Vagina (tissue), 2 donors: Measurements from ENCODE around the gene GLIPR1L2. TPM values are rescaled to one million over a fixed set of nuclear protein-coding genes. Genes with fewer than 3 reads are reported as not detected.
"Not testable (repeated sequence)": the region's sequence is repeated elsewhere in the genome, so short reads cannot be mapped to it uniquely, and the experiment has no call there.

ENCODE experiments used
- DNase-seq, 2 donors: peaks; one replicate each; pipeline ENCODE4 v3.0.0-alpha.2; 2017; ENCODE audit errors: extremely low spot score in 2 of 2
- H3K27ac ChIP-seq: fragments of 200-600 bp; sonication (generic); one replicate; pipeline ENCODE4 v1.5.1; 2019
- H3K27me3 ChIP-seq: fragments of 200-600 bp; sonication (generic); one replicate; pipeline ENCODE4 v1.5.1; 2019
- H3K36me3 ChIP-seq, 2 donors: fragments of 200-600 bp; sonication (generic); one replicate each; pipeline ENCODE4 v1.5.1; 2017 to 2019
- H3K4me1 ChIP-seq: fragments of 200-600 bp; sonication (generic); one replicate; pipeline ENCODE4 v1.5.1; 2019
- H3K4me3 ChIP-seq, 2 donors: fragments of 200-600 bp; sonication (generic); 1 replicate in 1 of 2; 2 replicates in 1 of 2; pipeline ENCODE4 v1.5.1; 2016 to 2019
- H3K9me3 ChIP-seq: fragments of 200-600 bp; sonication (generic); one replicate; pipeline ENCODE4 v1.5.1; 2019
- POLR2A ChIP-seq, 2 donors: fragments of 450-650 bp; IDR thresholded peaks; one replicate each; pipeline ENCODE4 v1.6.1; 2017; ENCODE audit warnings: antibody characterized with exemption in 2 of 2, mild to moderate bottlenecking in 2 of 2, moderate library complexity in 2 of 2
- POLR2AphosphoS5 ChIP-seq, 2 donors: sonication (generic); formaldehyde crosslinking; IDR thresholded peaks; one replicate each; pipeline ENCODE4 v1.9.0; 2017; ENCODE audit warnings: antibody characterized with exemption in 2 of 2, mild to moderate bottlenecking in 2 of 2, low read depth in 1 of 2; ENCODE audit not compliant: insufficient read depth in 1 of 2
- intact Hi-C: fragments of 100-400 bp; cut with DNase I; formaldehyde crosslinking; loops from one replicate; pipeline ENCODE4 v1.15.1; 2023
- total RNA-seq: library from RNA; depleted of rRNA; stranded (reverse); fragments of >200 nt; gene quantifications from one replicate; pipeline ENCODE4 v1.2.3, GENCODE V29; 2016
- TF ChIP-seq, protein P1 (sequence below), 3 experiments: fragments of 450-650 bp in 2 of 3; fragments of 200-600 bp in 1 of 3; sonication (generic) in 1 of 3; IDR thresholded peaks; one replicate each; pipeline ENCODE4 v1.5.1; 2017 to 2019; ENCODE audit warnings: antibody characterized with exemption in 3 of 3, mild to moderate bottlenecking in 2 of 3, moderate library complexity in 2 of 3

GLIPR1L2 gene
- total RNA-seq, 1 donor from 2014 or later: 1.2 TPM

DNA sequence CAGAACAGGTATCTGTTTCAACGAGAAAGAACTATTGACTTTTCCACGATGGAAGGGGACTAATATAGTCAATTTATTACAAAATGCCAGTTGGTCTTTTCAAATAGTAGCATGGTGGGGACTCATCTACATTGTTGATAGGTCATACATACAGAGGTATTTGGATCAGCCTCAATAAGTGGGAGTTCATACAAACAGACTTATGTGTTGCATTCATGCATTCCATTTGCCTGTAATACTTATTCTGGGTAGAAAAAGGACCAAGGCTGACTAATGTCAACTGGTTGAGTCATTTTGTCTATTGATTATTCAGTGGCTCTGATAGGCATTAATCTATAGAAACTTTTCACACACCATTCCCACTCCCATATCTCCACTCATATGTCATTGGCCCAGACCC, 48.2 kb downstream of the GLIPR1L2 start:
- intact Hi-C loops: no loop called here
- no peak for DNase-seq
- H3K36me3 ChIP-seq: no peaks in the 10 kb centered on the region
- H3K4me1 ChIP-seq: no peaks in the 10 kb centered on the region
- TF ChIP-seq, protein P1, sequence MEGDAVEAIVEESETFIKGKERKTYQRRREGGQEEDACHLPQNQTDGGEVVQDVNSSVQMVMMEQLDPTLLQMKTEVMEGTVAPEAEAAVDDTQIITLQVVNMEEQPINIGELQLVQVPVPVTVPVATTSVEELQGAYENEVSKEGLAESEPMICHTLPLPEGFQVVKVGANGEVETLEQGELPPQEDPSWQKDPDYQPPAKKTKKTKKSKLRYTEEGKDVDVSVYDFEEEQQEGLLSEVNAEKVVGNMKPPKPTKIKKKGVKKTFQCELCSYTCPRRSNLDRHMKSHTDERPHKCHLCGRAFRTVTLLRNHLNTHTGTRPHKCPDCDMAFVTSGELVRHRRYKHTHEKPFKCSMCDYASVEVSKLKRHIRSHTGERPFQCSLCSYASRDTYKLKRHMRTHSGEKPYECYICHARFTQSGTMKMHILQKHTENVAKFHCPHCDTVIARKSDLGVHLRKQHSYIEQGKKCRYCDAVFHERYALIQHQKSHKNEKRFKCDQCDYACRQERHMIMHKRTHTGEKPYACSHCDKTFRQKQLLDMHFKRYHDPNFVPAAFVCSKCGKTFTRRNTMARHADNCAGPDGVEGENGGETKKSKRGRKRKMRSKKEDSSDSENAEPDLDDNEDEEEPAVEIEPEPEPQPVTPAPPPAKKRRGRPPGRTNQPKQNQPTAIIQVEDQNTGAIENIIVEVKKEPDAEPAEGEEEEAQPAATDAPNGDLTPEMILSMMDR (IDR thresholded peaks at IDR 0.05): no peak
- TF ChIP-seq POLR2AphosphoS5 (IDR thresholded peaks at IDR 0.05; ENCODE audit: insufficient read depth in 1 of 2, low read depth in 1 of 2): no peak
- no peak for TF ChIP-seq POLR2A (IDR thresholded peaks at IDR 0.05)
- no peaks in the 10 kb centered on the region for H3K27me3 ChIP-seq
- H3K9me3 ChIP-seq: no peaks in the 10 kb centered on the region
- no peak overlapping the region for H3K27ac ChIP-seq
- no peak overlapping the region for H3K4me3 ChIP-seq

DNA sequence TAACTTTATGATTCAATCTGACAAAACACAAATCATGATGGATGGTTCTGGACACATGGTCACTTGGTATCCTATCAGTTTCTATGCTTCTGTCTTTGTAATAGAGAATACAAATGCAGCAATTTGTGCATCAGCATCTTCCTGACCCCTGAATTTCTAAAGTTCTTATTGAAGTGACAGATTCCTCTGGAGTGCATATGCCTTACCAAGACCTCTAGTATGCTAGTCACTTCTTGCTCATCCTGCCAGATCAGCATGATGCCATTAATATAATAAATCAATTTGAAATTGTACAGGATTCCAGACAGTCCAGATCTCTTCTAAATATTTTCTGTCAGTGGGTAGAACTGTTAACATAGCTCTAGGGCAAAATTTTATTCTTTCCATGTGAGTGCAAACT, 49.0 kb downstream of the GLIPR1L2 start:
- intact Hi-C loops: no loop called here
- Histone ChIP-seq H3K4me1 (no peaks in the 10 kb centered on the region), H3K27me3 (no peaks in the 10 kb centered on the region), H3K9me3 (no peaks in the 10 kb centered on the region), H3K4me3 (no peak overlapping the region), H3K27ac (no peak overlapping the region), H3K36me3 (no peaks in the 10 kb centered on the region)
- DNase-seq: no peak
- no peak for TF ChIP-seq POLR2AphosphoS5 (IDR thresholded peaks at IDR 0.05; ENCODE audit: insufficient read depth in 1 of 2, low read depth in 1 of 2)
- TF ChIP-seq, protein P1 (IDR thresholded peaks at IDR 0.05): no peak
- TF ChIP-seq POLR2A (IDR thresholded peaks at IDR 0.05): no peak

DNA sequence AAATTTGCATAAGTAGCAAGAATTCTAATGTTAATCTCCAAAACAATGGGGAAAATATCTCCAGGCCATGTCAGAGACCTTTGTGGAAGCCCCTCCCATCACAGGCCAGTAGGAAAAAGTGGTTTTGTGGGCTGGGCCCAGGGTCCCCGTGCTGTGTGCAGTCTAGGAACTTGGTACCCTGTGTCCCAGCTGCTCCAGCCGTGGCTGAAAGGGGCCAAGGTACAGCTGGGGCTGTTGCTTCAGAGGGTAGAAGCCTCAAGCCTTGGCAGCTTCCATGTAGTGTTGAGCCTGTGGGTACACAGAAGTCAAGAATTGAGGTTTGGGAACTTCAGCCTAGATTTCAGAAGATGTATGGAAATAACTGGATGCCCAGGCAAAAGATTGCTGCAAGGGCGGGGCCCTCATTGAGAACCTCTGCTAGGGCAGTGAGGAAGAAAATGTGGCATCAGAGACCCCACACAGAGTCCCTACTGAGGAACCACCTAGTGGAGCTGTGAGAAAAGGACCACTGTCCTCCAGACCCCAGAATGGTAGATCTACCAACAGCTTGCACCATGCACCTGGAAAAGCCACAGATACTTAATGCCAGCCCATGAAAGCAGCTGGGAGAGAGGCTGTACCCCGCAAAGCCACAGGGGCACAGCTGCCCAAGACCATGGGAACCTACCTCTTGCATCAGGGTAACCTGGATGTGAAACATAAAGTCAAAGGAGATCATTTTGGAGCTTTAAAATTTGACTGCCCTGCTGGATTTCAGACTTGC, 51.0 kb downstream of the GLIPR1L2 start:
- H3K36me3 ChIP-seq, H3K4me3 ChIP-seq, DNase-seq, H3K9me3 ChIP-seq, H3K4me1 ChIP-seq, H3K27ac ChIP-seq, H3K27me3 ChIP-seq, intact Hi-C loops: not testable (repeated sequence)

DNA sequence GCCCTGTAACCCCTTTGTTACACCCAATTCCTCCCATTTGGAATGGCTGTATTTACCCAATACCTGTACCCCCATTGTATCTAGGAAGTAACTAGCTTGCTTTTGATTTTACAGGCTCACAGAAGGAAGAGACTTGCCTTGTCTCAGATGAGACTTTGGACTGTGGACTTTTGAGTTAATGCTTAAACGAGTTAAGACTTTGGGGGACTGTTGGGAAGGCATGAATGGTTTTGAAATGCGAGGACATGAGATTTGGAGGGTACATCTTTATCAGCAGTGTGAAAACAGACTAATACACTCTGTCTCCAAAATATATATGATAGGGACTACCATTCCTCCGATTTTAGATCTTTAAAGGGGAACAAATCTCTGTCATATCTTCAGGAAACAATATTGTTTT, 51.6 kb downstream of the GLIPR1L2 start:
- H3K27ac ChIP-seq, H3K4me1 ChIP-seq, intact Hi-C loops, H3K36me3 ChIP-seq, DNase-seq, H3K4me3 ChIP-seq, H3K9me3 ChIP-seq, H3K27me3 ChIP-seq: not testable (repeated sequence)

DNA sequence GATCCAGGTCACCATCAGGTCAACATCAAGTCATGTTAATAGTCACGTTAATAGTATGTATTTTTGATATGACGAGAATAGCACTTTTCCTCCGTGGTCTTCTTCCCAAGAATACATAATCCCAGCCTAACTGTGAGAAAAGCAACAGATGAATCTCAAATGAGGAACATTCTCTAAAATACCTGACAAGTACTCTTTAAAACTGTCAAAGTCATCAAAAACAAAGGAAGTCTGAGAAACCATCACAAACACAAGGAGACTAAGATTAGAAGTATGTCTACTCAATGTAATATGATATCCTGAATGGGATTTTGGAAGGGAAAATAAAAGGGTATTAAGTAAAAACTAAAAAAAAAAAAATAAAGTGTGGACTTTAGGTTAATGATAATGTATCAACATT, 52.8 kb downstream of the GLIPR1L2 start:
- H3K4me1 ChIP-seq: no peaks in the 10 kb centered on the region
- no peaks in the 10 kb centered on the region for H3K36me3 ChIP-seq
- TF ChIP-seq, protein P1 (IDR thresholded peaks at IDR 0.05): no peak
- TF ChIP-seq POLR2AphosphoS5 (IDR thresholded peaks at IDR 0.05; ENCODE audit: insufficient read depth in 1 of 2, low read depth in 1 of 2): no peak
- no peak for TF ChIP-seq POLR2A (IDR thresholded peaks at IDR 0.05)
- H3K4me3 ChIP-seq: no peak overlapping the region
- no peaks in the 10 kb centered on the region for H3K27me3 ChIP-seq
- H3K27ac ChIP-seq: no peak overlapping the region
- H3K9me3 ChIP-seq: no peaks in the 10 kb centered on the region
- DNase-seq: no peak
- intact Hi-C loops: no loop called here

DNA sequence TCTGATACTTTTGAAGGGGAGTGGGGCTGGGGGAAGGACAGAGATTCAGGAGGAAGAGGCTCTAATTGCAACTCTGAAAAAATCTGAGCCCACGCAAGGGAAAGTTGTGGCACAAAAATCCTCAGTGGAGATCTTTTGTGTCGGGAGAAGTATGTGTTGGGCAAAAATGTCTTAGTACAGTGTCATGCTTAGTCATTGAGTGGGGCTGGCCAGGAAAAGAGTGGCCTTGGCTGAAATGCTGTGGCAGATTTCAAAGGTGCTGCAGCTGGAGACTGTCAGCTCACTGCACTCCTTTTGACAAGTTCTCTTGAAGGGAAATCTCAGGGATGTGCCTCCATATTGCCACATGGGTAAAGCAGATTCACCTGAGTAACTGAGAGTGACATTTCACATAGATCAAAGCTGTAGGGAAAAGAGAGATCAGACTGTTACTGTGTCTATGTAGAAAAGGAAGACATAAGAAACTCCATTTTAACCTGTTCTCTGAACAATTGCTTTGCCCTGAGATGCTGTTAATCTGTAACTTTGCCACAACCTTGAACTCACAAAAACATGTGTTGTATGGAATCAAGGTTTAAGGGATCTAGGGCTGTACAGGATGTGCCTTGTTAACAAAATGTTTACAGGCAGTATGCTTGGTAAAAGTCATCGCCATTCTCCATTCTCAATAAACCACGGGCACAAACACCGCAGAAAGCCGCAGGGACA, 53.7 kb downstream of the GLIPR1L2 start:
- H3K9me3 ChIP-seq: no peaks in the 10 kb centered on the region
- no peaks in the 10 kb centered on the region for H3K4me1 ChIP-seq
- no peak overlapping the region for H3K27ac ChIP-seq
- TF ChIP-seq POLR2AphosphoS5 (IDR thresholded peaks at IDR 0.05; ENCODE audit: insufficient read depth in 1 of 2, low read depth in 1 of 2) (no peak), POLR2A (IDR thresholded peaks at IDR 0.05) (no peak)
- TF ChIP-seq, protein P1 (IDR thresholded peaks at IDR 0.05): no peak
- no peaks in the 10 kb centered on the region for H3K36me3 ChIP-seq
- H3K4me3 ChIP-seq: no peak overlapping the region
- intact Hi-C loops: no loop called here
- no peak for DNase-seq
- H3K27me3 ChIP-seq: no peaks in the 10 kb centered on the region

DNA sequence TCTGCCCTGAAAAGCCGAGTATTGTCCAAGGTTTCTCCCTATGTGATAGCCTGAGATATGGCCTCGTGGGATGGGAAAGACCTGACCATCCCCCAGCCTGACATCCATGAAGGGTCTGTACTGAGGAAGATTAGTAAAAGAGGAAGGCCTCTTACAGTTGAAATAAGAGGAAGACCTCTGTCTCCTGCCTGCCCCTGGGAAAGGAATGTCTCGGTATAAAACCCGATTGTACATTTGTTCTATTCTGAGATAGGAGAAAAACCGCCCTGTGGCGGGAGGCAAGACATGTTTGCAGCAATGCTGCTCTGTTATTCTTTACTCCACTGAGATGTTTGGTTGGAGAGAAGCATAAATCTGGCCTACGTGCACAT, 54.2 kb downstream of the GLIPR1L2 start:
- H3K4me3 ChIP-seq, intact Hi-C loops, DNase-seq, H3K4me1 ChIP-seq, H3K36me3 ChIP-seq, H3K27ac ChIP-seq, H3K27me3 ChIP-seq, H3K9me3 ChIP-seq: not testable (repeated sequence)
